Upper lobe of left lung (tissue), 4 donors: ENCODE measurements around the gene USB1.
"Not testable (repeated sequence)": the region's sequence is repeated elsewhere in the genome, so short reads cannot be mapped to it uniquely, and the experiment has no call there.

Source experiments
- CTCF ChIP-seq, 6 experiments: fragments of 450-650 bp in 4 of 6; fragments of 200-600 bp in 2 of 6; sonication (generic) in 2 of 6; IDR thresholded peaks; one replicate each; pipeline ENCODE4 v1.5.1; 2016 to 2019; ENCODE audit warnings: antibody characterized with exemption in 6 of 6
- POLR2A ChIP-seq, 4 donors: fragments of 450-650 bp; IDR thresholded peaks; one replicate each; pipeline ENCODE4 v1.5.1; 2016 to 2017; ENCODE audit warnings: antibody characterized with exemption in 4 of 4, mild to moderate bottlenecking in 2 of 4

- not testable (repeated sequence) for TF ChIP-seq POLR2A, CTCF (IDR thresholded peaks at IDR 0.05)
Observed at GRCh38 chr16:57978070-57978465, 23.1 kb upstream of the USB1 start.
